GM12891 (cell line): ENCODE results near the gene DDX31.
A peak's percentile ranks its signal among the peaks of the same experiment; 100 is the strongest.

ENCODE experiments used
- DNase-seq: peaks from one replicate; pipeline ENCODE4 v3.0.0; 2011; ENCODE audit warnings: low spot score; ENCODE audit not compliant: insufficient read length
- FAIRE-seq: peaks from 2 replicates; lab custom pipeline; 2011; peaks lifted over from hg19 to GRCh38; lab: Jason Lieb, UNC
- PAX5 ChIP-seq: IDR thresholded peaks from 2 replicates; pipeline ENCODE4 v1.6.1; 2011; ENCODE audit warnings: low read length, moderate library complexity, mild to moderate bottlenecking; ENCODE audit not compliant: insufficient read depth, severe bottlenecking
- POLR2A ChIP-seq: IDR thresholded peaks from 2 replicates; pipeline ENCODE4 v1.6.1; 2011; ENCODE audit warnings: low read depth, low read length, control low read depth
- POLR2AphosphoS5 ChIP-seq: IDR thresholded peaks from 2 replicates; pipeline ENCODE4 v1.6.1; 2011; ENCODE audit warnings: low read depth, low read length, control low read depth
- POU2F2 ChIP-seq: IDR thresholded peaks from 2 replicates; pipeline ENCODE4 v1.6.1; 2011; ENCODE audit warnings: low read depth, mild to moderate bottlenecking, control low read depth, low read length, moderate library complexity
- SPI1 ChIP-seq: IDR thresholded peaks from 2 replicates; pipeline ENCODE4 v1.6.1; 2011; ENCODE audit warnings: low read depth, low read length, control low read depth
- TAF1 ChIP-seq: IDR thresholded peaks from 2 replicates; pipeline ENCODE4 v1.6.1; 2011; ENCODE audit warnings: low read depth, low read length, control low read depth

The DDX31 gene

DNA sequence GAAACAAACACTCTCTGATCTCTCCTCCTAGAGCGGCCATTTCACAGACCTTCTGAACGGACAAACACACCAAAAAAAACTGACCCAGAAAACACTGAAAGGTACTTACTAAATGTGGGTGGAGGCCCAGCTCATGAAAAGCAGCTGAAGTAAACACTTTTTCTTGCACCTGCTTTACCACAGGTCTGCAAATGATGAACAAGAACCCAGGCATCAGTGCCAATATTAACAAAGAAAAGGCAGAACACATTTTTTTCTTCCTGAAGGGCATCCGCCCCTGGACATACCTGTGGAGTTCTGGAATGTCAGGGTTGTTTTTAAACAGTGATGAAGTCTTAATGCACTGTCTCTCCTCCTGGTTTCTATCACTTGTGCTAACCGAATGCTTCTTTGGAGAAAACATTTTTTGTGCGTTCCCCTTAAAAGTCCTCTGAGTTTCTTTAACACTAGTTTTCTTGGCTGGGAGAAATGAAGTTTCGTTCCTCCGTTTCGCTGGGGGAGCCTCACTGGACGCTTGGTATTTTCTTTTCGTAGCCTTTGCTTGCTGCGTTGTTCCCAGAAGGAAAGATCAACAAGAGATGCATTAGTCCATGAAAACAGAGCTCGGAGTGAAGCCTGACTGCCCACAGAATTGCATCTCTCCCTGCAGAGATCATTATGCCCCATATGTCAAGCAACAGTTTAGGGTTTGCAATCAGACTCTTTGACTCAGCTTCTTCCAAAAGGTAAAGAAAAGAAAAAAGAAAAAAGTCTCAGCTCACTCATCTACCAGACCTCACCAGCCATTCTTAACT, 7.4 kb downstream of the DDX31 start:
- TF ChIP-seq SPI1 (no peak), POLR2A (no peak), PAX5 (no peak), POU2F2 (no peak), POLR2AphosphoS5 (no peak), TAF1 (no peak)
- FAIRE-seq: no peak
- no peak for DNase-seq

DNA sequence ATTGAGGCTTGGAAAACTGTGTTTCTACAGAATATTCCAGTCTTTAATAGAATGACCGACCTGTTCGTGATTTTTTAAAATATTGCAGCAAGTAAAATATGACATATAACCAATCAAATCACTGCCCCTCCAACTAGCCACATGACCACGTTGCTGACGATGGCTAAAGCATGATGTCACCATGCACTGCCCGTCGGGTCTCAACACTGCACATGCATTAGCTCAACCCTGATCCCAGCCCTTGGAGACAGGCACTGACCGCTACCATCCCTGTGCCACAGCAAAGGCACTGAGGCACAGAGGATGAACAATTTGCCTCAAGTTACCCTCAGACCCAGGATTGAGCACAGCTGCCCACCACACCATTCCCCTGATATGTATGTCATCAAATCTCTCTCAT, 13.5 kb downstream of the DDX31 start:
- FAIRE-seq (no peak), DNase-seq (no peak)
- TF ChIP-seq POLR2A (no peak), PAX5 (no peak), POU2F2 (no peak), TAF1 (no peak), SPI1 (no peak), POLR2AphosphoS5 (no peak)

- no peak for TF ChIP-seq POLR2AphosphoS5
- TF ChIP-seq TAF1: no peak
- no peak for TF ChIP-seq PAX5
- no peak for TF ChIP-seq POU2F2
- no peak for TF ChIP-seq POLR2A
- TF ChIP-seq SPI1: no peak
- no peak for FAIRE-seq
Observed at GRCh38 chr9:132651259-132651658, 18.5 kb downstream of the DDX31 start.

DNA sequence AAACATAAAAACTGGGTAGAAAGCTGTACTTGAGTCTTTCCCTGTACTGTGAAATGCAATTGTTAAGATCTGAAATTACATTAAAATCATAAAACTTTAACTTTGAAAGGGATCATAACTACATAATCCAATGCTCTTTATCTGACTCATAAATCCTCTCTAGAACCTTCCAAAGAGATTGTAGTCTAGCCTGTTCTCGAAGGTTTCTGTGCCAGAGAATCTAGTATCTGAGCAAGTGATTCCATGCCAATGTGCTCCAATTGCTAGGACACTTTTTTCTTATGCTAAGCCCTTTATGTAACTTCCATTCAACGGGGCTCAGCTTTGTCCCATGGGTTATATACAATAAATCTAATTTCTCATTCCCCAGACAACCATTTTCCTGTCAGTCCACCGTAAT, 21.1 kb downstream of the DDX31 start:
- FAIRE-seq: no peak
- TF ChIP-seq SPI1 (no peak), POU2F2 (no peak), POLR2AphosphoS5 (no peak), TAF1 (no peak), PAX5 (no peak), POLR2A (no peak)

More at GRCh38 chr9:132651259-132651658, 18.5 kb downstream of the DDX31 start:
- DNase-seq: no peak

DNA sequence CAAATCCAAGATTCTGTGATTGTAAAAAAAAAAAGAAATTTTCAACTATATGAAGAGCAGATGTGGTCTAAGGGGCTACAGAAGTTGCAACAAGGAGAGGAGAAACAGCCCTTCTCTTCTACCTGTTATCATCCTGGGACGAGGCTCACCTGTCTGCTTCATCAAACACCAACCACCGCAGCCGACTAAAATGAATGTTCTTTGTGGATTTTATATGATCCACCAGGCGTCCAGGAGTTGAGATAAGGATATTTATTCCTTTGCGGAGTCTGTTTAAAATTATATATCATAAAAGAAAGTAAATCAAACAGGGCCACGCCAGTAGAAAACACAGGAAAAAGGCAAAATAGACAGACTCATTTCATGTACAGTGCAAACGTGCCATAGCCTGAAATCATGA, 21.5 kb downstream of the DDX31 start:
- no peak for FAIRE-seq
- TF ChIP-seq PAX5 (no peak), TAF1 (no peak), SPI1 (no peak), POU2F2 (no peak), POLR2A (no peak), POLR2AphosphoS5 (no peak)
- no peak for DNase-seq

More for the DNA sequence above, 21.1 kb downstream of the DDX31 start:
- no peak for DNase-seq

DNA sequence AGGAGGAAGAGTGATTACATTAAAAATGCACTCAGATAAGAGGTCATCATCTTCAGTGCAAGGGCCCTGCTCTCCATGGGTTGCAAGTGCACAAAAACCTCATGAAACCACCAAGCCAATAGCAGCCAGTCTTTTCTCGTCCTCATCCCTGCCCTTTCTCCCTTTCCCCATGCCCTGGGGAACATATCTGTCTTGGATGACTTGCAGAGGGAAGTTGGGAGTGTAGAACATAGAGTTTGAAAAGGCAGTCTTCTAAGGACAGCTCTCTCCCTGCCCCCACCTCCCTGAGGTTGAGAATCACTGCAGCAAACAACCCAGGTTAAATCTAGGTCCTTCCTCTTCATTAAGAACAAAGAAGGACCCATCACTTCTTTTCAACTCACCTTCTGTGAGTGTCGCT, 22.0 kb downstream of the DDX31 start:
- FAIRE-seq: no peak
- TF ChIP-seq POLR2A: no peak
- no peak for TF ChIP-seq TAF1
- TF ChIP-seq POU2F2: no peak
- no peak for TF ChIP-seq POLR2AphosphoS5
- no peak for TF ChIP-seq SPI1
- TF ChIP-seq PAX5: no peak
- no peak for DNase-seq

DNA sequence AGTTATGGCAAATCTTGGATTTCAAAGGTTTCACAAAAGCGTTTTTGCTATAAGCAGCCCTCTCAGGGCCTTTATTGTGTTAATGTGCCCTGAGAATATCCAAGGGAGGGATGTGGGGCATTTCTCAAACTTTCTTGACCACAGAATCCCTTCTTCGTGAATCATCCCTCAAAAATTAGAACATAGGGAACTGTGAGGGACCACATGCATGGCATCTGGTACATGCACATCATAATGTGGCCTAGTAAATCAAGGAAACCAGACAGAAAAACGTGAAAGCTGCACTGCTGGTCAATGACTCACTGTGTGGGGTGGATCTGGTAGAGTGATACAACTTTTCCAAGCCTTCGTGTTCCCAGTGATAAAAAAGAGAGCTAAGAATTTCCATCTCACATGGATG, 22.4 kb downstream of the DDX31 start:
- FAIRE-seq: no peak

GRCh38 chr9:132646726-132647125, 23.1 kb downstream of the DDX31 start:
- TF ChIP-seq POLR2AphosphoS5: no peak
- no peak for TF ChIP-seq POLR2A
- no peak for TF ChIP-seq PAX5
- no peak for TF ChIP-seq SPI1
- TF ChIP-seq POU2F2: no peak
- TF ChIP-seq TAF1: no peak
- no peak for DNase-seq
- no peak for FAIRE-seq

More for the DNA sequence above, 22.4 kb downstream of the DDX31 start:
- no peak for DNase-seq
- TF ChIP-seq PAX5: no peak
- TF ChIP-seq POU2F2: no peak
- TF ChIP-seq SPI1: no peak
- TF ChIP-seq TAF1: no peak
- no peak for TF ChIP-seq POLR2AphosphoS5
- no peak for TF ChIP-seq POLR2A

- FAIRE-seq (no peak), DNase-seq (no peak)
- TF ChIP-seq PAX5: no peak
- no peak for TF ChIP-seq SPI1
- no peak for TF ChIP-seq POLR2A
- no peak for TF ChIP-seq POU2F2
- TF ChIP-seq TAF1: no peak
- TF ChIP-seq POLR2AphosphoS5: no peak
Observed at GRCh38 chr9:132645711-132646110, 24.1 kb downstream of the DDX31 start.

DNA sequence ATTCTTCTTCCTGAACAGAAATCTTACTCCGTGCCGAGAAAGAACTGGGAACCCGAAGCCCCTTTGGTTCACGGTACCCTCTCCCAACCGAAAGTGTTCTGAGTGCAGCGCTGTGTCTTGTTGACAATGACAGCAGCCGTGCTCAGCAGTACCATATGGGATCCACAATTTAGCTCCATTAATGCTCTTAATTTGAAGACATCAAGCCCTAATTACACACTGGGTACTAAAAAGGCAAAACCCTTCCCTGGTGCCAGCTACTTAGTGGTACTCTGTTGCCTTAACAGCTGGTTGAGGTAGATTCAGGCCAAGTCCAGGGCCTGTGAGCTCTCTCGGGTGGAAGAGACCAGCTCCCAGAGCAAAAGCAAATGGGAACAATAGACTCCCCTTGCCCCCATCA, 24.5 kb downstream of the DDX31 start:
- no peak for DNase-seq
- FAIRE-seq: no peak
- no peak for TF ChIP-seq POLR2A
- no peak for TF ChIP-seq PAX5
- TF ChIP-seq POU2F2: no peak
- TF ChIP-seq SPI1: no peak
- no peak for TF ChIP-seq POLR2AphosphoS5
- TF ChIP-seq TAF1: no peak

DNA sequence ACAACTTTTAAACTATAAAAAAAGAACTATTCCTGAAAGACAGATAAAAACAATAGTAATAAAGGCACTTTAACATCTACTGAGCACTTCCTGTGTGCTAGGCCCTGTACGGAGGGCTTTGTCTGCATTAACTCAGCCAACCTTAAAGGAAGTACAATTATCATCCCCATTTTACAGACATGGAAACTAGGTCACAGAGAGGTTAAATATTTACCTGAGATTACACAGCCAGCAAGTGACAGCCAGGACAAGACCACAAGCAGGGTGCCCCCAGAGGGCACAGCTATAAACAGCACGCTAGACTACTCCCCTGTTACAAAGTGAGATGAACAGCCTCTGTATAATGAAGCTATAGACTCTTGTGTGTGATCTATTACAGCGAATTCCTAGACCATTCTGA, 25.5 kb downstream of the DDX31 start:
- FAIRE-seq: no peak
- no peak for TF ChIP-seq POU2F2
- no peak for TF ChIP-seq SPI1
- no peak for TF ChIP-seq POLR2A
- no peak for TF ChIP-seq POLR2AphosphoS5
- TF ChIP-seq TAF1: no peak
- TF ChIP-seq PAX5: no peak
- peak; percentile 7 for DNase-seq
